Osteocyte (in vitro differentiated cells): Measurements from ENCODE around the gene SERPINE3. TPM values are rescaled to one million over a fixed set of nuclear protein-coding genes. Genes with fewer than 3 reads are reported as not detected.

ENCODE experiments used
- DNase-seq: peaks from one replicate; pipeline ENCODE4 v3.0.0; 2021; ENCODE audit warnings: mixed read lengths; ENCODE audit not compliant: unreplicated experiment; ENCODE audit errors: extremely low spot score
- H3K27ac Mint-ChIP-seq: one replicate; pipeline ENCODE4 v1.8.0; 2021; ENCODE audit warnings: mild to moderate bottlenecking, mixed read lengths; ENCODE audit not compliant: unreplicated experiment
- H3K27me3 Mint-ChIP-seq: one replicate; pipeline ENCODE4 v1.8.0; 2021; ENCODE audit warnings: mixed read lengths; ENCODE audit not compliant: unreplicated experiment
- H3K36me3 Mint-ChIP-seq: one replicate; pipeline ENCODE4 v1.8.0; 2021; ENCODE audit warnings: mixed read lengths; ENCODE audit not compliant: unreplicated experiment
- H3K4me1 Mint-ChIP-seq: one replicate; pipeline ENCODE4 v1.8.0; 2021; ENCODE audit warnings: mixed read lengths; ENCODE audit not compliant: unreplicated experiment
- H3K4me3 Mint-ChIP-seq: one replicate; pipeline ENCODE4 v1.8.0; 2021; ENCODE audit warnings: mild to moderate bottlenecking, moderate library complexity, mixed read lengths; ENCODE audit not compliant: unreplicated experiment
- H3K9me3 Mint-ChIP-seq: one replicate; pipeline ENCODE4 v1.8.0; 2021; ENCODE audit warnings: mixed read lengths; ENCODE audit not compliant: unreplicated experiment
- total RNA-seq: library from RNA; stranded (reverse); gene quantifications from 2 replicates; pipeline ENCODE4 v1.2.1, GENCODE V29; 2021
- TF ChIP-seq, protein P1 (sequence below): fragments of 200-600 bp; sonication (generic); IDR thresholded peaks from 2 replicates; pipeline ENCODE4 v1.5.0; 2021; ENCODE audit warnings: antibody characterized with exemption, mild to moderate bottlenecking, moderate library complexity

The SERPINE3 gene
- total RNA-seq, 1 donor from 2014 or later, result not detected

DNA sequence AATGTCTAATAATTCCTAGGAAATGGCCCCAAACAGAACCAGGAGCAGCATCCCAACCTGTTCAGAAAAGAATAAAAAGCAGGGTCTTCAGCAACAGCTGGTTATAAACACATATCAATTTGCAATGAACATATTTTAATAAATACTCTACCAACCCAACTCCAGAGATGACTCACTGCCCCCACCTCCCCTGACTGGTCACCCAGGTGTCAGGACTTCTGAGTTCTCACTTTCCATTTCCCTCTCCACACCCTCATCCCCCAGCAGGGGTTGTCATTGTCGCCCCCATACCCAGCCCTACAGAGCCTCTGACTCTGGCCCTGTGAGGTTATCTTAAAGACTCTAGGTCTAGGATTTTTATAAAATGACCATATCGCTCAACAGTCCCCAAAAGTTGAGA, 6.9 kb downstream of the SERPINE3 start:
- TF ChIP-seq, protein P1, sequence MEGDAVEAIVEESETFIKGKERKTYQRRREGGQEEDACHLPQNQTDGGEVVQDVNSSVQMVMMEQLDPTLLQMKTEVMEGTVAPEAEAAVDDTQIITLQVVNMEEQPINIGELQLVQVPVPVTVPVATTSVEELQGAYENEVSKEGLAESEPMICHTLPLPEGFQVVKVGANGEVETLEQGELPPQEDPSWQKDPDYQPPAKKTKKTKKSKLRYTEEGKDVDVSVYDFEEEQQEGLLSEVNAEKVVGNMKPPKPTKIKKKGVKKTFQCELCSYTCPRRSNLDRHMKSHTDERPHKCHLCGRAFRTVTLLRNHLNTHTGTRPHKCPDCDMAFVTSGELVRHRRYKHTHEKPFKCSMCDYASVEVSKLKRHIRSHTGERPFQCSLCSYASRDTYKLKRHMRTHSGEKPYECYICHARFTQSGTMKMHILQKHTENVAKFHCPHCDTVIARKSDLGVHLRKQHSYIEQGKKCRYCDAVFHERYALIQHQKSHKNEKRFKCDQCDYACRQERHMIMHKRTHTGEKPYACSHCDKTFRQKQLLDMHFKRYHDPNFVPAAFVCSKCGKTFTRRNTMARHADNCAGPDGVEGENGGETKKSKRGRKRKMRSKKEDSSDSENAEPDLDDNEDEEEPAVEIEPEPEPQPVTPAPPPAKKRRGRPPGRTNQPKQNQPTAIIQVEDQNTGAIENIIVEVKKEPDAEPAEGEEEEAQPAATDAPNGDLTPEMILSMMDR, result no peak
- no peak for DNase-seq
- no peaks in the 10 kb centered on the region for H3K9me3 Mint-ChIP-seq
- no peaks in the 10 kb centered on the region for H3K4me1 Mint-ChIP-seq
- no peaks in the 10 kb centered on the region for H3K27me3 Mint-ChIP-seq
- H3K36me3 Mint-ChIP-seq, result no peaks in the 10 kb centered on the region
- H3K27ac Mint-ChIP-seq, result no peak overlapping the region
- no peak overlapping the region for H3K4me3 Mint-ChIP-seq

DNA sequence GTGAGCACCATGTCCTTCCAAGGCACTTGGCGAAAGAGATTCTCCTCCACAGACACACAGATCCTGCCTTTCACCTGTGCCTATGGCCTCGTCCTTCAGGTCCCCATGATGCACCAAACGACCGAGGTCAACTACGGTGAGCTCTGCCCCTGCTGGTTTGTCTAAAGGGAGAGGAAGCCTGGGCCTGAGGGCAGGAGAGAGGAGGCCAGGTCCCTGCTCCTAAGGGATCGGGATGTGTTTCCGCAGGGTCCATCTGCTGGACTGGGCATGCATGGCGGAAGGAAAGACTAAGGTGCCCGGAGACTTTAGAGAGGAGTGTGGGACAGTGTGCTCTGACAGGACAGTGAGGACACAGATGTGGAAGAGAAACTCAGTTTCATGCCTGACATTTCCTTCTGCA, 7.6 kb downstream of the SERPINE3 start:
- DNase-seq, result no peak
- Mint-ChIP-seq H3K4me1 (no peaks in the 10 kb centered on the region), H3K4me3 (no peak overlapping the region), H3K9me3 (peaks cover 5% of the 10 kb centered on the region), H3K27ac (no peak overlapping the region), H3K27me3 (no peaks in the 10 kb centered on the region), H3K36me3 (peaks cover 4% of the 10 kb centered on the region)
- TF ChIP-seq, protein P1, result no peak

DNA sequence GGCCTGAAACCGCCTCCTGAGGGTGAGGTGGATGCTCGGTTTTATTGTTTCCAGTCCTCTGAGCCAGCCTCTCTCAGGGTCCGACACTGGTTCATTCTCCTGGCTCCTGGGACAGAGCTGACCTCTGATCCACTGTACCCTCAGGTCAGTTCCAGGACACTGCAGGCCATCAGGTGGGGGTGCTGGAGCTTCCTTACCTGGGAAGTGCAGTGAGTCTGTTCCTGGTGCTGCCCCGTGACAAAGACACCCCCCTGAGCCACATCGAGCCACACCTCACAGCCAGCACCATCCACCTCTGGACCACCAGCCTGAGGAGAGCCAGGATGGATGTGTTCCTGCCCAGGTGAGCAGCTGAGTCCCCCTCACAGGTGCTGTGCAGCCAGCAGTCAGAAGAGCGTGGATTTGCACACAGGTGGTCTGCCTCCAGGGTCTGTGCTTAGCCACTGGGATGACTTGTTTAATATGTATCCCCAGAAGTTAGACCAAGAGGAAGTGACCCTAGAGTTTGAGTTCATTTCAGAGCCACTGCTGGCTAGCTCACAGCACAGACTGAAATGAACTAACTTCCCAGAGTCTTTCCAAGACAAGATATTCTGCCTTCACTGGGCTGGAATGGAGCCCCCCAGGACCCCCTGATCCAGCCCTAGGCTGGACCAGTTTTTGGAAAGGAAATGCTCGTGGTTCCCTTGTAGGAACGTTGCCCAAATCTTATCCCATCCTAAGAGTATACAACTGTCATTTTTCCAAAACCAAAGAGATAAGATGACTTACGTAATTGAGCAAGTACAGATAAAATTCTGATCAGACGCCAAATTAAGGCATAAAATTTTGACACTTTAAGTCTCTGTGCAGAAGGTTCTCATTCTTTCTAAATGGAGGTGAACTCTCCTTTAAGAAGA, 8.8 kb downstream of the SERPINE3 start:
- TF ChIP-seq, protein P1, result no peak
- H3K4me3 Mint-ChIP-seq, result no peak overlapping the region
- H3K27ac Mint-ChIP-seq, result no peak overlapping the region
- H3K36me3 Mint-ChIP-seq, result peaks cover 9% of the 10 kb centered on the region
- H3K27me3 Mint-ChIP-seq, result no peaks in the 10 kb centered on the region
- no peak for DNase-seq
- H3K9me3 Mint-ChIP-seq, result peaks cover 5% of the 10 kb centered on the region
- no peaks in the 10 kb centered on the region for H3K4me1 Mint-ChIP-seq

DNA sequence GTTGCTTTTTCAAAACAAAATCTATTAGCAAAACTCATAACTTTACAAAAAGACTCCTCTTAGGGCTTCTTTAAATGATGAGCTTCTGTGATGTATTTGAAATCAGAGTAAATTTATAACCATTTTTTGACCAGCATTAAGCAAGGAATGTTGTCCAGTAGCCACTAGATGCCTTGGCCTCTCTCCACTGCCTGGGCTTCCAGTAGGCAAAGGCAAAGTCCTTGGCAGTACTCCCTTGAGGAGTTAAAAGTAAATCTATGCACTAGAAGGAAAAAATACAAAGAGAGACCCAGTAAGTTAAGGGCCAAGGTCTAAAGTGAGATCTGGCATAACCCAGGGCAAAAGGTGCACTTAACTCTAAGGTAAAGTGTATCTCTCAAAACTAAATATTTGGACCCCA, 9.5 kb downstream of the SERPINE3 start:
- Mint-ChIP-seq H3K9me3 (peaks cover 5% of the 10 kb centered on the region), H3K4me3 (no peak overlapping the region), H3K27ac (no peak overlapping the region), H3K36me3 (peaks cover 9% of the 10 kb centered on the region), H3K27me3 (no peaks in the 10 kb centered on the region), H3K4me1 (no peaks in the 10 kb centered on the region)
- TF ChIP-seq, protein P1, result no peak
- no peak for DNase-seq

DNA sequence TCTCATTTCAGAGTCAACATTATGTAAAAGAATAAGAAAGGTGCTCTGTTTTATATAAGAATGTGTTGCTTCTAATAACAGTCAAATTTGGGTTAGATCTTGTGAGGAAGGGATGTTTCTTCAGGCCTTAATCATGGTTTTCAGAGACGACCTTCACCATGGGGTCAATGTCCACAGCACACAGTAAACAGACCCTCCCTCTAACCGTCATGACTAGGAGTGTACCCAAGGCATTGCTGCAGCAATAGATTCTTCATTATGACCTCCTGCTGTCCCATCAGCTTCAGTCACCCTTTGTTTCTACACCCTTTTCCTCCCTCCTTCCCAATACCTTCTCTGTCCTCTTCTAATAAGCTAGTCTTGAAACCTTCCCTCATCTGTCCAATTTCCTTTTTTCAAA, 15.7 kb downstream of the SERPINE3 start:
- TF ChIP-seq, protein P1, result no peak
- Mint-ChIP-seq H3K27me3 (no peaks in the 10 kb centered on the region), H3K4me3 (no peak overlapping the region), H3K4me1 (no peaks in the 10 kb centered on the region), H3K27ac (no peak overlapping the region), H3K36me3 (peaks cover 13% of the 10 kb centered on the region), H3K9me3 (peaks cover 9% of the 10 kb centered on the region)
- no peak for DNase-seq
